Right renal cortex interstitium (tissue), 3 donors: ENCODE data around the gene FIZ1. TPM values are rescaled to one million over a fixed set of nuclear protein-coding genes. Genes with fewer than 3 reads are reported as not detected.

Experiments
- DNase-seq, 3 donors: peaks; one replicate each; pipeline ENCODE4 v3.0.0-alpha.2; 2013; ENCODE audit warnings: low read depth in 3 of 3, low spot score in 2 of 3
- polyA plus RNA-seq, 3 donors: library from polyadenylated mRNA; unstranded; fragments of 120-200 nt; gene quantifications; one replicate each; pipeline ENCODE4 v1.2.1, GENCODE V29; 2013; ENCODE audit not compliant: insufficient read length in 3 of 3

The FIZ1 gene
- polyA plus RNA-seq, 3 donors, result 16.6 to 18.9 (median 17.7) TPM

DNA sequence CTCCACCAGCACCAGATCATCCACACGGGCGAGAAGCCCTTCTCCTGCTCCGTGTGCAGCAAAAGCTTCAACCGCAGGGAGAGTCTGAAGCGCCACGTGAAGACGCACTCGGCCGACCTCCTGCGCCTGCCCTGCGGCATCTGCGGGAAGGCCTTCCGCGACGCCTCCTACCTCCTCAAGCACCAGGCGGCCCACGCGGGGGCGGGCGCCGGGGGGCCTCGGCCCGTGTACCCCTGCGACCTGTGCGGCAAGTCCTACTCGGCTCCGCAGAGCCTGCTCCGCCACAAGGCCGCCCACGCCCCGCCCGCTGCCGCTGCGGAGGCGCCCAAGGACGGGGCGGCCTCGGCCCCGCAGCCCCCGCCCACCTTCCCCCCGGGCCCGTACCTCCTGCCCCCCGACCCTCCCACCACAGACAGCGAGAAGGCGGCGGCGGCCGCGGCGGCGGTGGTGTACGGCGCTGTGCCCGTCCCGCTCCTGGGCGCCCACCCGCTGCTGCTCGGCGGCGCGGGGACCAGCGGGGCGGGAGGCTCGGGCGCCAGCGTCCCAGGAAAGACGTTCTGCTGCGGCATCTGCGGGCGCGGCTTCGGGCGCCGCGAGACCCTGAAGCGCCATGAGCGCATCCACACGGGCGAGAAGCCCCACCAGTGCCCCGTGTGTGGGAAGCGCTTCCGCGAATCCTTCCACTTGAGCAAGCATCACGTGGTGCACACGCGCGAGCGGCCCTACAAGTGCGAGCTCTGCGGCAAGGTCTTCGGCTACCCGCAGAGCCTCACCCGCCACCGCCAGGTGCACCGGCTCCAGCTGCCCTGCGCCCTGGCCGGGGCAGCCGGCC, 15.6 kb upstream of the FIZ1 start:
- DNase-seq, result no peak

DNA sequence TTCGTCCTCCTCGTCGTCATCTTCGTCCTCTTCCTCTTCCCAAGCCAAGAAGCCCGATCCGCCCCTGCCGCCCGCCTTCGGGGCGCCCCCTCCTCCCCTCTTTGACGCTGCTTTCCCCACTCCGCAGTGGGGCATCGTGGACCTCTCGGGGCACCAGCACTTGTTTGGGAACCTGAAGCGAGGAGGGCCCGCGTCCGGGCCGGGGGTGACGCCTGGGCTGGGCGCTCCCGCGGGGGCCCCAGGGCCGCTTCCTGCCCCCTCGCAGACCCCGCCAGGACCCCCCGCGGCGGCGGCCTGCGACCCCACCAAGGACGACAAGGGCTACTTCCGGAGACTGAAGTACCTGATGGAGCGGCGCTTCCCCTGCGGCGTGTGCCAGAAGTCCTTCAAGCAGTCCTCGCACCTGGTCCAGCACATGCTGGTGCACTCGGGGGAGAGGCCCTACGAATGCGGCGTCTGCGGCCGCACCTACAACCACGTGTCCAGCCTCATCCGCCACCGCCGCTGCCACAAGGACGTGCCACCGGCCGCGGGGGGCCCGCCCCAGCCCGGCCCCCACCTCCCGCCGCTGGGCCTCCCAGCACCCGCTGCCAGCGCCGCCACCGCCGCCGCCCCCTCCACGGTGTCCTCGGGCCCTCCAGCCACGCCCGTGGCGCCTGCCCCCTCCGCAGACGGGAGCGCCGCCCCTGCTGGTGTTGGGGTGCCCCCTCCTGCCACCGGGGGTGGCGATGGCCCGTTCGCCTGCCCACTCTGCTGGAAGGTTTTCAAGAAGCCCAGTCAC, 14.8 kb upstream of the FIZ1 start:
- no peak for DNase-seq

DNA sequence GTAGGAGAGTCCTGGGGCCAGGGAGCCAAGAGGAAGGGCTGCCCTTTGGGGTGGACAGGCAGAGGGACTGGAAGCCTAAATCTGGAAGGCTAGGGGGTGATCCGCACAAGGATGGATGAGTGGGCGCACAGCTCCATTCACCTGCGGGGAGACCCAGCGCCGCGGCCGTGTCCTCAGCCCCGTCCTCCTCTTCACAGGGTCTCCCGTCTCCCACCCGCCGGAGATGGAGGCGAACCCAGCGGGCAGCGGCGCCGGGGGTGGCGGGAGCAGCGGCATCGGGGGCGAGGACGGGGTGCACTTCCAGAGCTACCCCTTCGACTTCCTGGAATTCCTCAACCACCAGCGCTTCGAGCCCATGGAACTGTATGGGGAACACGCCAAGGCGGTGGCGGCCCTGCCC, 14.1 kb upstream of the FIZ1 start:
- no peak for DNase-seq

DNA sequence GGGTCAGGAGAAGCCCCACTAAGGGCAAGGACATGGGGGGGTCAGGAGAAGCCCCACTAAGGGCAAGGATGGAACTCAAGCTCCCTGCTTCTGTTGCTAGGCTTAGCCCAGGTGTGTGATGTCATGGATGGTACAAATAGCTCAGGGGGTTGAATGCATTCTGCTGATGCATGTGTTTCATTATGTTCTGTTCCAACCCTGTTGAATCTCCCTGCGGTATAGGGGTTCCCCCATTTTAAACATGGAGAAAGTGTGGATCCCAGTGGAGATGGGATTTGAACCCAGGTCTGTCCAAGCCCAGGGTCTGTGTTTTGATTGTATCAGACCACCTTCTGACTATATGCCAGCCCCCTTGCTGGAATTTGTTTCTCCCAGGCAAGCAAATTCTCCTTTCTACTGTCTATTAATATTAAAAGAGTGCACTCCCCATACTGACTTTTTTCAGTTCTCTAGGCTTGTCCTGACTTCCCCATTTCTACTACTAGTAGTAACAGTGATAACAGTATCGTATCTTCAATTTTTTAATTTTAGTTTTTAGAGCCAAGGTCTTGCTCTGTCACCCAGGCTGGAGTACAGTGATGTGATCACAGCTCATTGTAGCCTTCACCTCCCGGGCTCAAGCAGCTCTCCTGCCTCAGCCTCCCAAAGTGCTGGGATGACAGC, 12.8 kb upstream of the FIZ1 start:
- no peak for DNase-seq

DNA sequence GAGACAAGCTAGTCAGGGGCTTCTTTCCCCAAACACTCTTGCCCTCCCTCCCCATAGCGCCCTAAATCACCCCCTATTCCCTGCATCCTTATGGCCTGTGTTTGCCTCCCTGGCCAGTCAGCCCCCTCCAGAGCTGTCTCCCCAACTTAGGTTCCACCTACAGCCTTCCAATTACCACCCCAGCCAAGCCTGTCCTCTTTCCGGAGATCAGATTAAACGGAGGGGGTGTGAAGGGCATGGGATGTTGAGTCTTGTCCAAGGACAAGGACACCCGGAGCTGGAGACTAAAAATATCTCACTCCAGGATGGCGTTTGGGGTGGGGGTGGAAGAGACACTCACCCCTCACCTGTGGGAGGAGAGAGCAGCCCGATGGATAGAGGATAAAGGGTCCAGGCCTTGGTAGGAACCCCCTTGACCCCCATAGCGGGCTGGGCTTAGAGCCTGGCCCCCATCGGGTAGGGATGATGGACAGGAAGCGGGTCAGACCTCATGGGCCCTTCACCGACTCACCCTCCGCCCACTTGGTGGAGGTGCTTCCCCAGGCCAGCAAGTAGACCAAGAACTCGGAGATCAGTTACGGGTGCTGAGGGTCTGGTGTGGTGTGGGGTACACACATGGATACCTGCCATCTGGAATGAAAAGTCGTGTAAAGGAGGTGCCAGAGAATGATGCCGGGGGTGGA, 12.1 kb upstream of the FIZ1 start:
- no peak for DNase-seq

DNA sequence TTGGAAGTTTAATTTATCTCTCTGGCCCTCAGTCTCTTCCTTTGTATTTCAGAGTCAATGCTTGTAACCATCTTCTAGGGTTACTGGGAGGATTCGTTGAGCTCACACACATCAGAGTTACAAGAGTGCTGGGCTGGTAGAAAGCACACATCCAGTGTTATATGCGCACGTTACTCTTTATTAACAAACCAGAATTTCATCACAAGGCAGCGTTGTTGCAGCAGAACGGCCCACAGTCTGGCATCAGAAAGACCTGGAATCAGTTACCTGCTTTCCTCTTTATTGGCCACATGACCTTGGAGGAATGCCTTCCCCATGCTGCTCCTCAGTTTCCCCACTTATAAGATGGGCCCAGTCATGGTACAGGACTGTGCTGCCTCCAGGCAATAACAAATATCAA, 10.0 kb upstream of the FIZ1 start:
- no peak for DNase-seq

DNA sequence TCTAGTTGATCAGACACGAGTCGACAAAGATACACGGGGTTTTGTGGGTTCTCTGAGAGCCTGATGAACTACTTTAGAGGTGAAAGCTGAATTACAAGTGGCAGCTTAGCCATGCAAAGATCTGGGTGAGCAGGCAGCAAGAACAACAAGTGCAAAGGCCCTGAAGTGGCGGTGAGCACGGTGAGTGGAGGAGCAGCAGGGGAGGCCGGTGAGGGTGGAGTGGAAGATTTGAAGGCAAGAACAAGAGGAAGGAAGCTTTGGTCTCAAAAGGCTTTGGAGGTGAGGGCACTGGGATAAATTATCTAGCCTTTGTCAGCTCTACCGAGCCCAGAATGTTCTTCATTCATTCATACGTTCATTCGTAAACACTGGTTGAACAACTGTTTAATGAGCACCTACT, 7.5 kb upstream of the FIZ1 start:
- DNase-seq, result no peak

DNA sequence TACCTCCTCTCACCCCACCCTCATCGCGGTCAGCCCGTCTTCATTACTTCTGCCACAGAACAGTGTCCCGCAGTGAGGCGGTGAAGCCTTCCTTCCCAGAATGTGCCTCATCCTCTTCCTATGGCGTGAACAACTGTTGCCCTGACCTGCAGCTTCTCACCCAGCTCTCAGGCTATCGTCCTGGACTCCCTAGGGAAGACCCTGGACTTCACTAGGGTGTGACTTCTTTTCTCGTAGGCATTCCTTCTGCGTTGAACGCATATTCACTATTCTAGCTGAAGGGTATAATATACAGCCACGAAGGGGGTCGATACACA, 7.1 kb upstream of the FIZ1 start:
- no peak for DNase-seq

DNA sequence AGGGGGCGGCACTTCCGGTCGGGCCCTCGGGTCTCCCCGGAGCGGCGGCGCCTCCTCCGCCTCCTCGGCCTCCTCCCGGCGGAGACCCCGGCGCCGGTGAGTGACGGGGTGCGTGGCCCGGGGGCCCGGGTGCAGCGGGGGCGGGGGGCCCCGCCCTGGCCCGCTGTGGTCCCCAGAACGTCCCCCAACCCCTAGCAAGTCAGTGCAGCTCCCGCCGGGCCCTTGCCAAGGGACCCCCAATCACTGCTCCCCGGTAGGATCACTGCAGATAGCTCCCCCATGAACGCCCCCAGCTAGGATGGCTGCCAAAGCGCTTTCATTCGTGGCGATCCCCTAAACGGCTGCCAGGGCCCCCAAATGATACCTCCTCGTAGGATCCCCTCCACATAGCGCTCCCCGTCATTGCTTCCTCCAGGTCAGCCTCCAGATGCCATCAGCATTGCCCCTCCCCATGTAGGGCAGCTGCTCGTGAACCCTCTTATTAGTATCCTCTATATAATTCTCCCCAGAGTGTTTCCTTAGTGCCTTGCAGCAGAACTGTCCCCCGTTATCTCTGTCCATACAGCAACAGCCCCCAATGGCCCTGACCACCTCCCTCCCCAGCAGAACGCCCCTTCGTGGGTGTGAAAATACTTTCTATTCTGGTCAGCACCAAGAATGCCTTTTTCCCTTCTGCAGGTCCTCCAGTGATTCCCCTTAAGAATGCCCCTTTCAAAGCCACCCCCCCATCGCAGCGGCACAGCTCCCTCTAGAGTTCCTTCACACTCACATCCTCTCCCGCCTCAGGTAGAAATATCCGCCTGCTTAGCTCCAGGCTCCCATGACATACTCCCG, 6.5 kb upstream of the FIZ1 start, which contains the start of gene ZNF865:
Gene ZNF865, plus strand, starts transcription at position 11 of the 834 bp plus-strand sequence. CDS start 7,972 bp downstream, outside the sequence.
- DNase-seq, result peak in 2 of 3 donors; percentile 64 to 73

DNA sequence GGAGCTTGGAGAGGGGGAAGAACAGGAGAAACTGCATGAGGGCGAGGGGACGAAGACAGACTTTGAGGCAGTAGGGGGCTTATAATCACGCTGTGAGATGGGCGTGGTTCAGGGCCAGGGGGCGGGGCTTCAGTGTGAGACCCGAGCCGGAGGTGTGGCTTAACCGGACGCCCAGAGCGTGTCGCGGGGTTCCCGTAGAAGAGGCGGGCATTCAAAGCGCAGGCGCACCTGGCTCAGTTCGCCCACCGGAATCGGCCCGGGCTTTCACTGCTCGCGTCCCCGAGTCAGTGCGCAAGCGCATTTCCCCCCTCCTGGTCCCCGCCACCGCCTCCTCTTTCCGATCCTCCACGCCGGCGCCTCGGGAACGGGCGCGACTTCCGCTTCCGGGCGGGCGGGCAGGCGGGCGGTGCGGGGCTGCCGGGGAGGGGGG, 5.9 kb upstream of the FIZ1 start:
- peak in 2 of 3 donors; percentile 90 to 95 for DNase-seq

DNA sequence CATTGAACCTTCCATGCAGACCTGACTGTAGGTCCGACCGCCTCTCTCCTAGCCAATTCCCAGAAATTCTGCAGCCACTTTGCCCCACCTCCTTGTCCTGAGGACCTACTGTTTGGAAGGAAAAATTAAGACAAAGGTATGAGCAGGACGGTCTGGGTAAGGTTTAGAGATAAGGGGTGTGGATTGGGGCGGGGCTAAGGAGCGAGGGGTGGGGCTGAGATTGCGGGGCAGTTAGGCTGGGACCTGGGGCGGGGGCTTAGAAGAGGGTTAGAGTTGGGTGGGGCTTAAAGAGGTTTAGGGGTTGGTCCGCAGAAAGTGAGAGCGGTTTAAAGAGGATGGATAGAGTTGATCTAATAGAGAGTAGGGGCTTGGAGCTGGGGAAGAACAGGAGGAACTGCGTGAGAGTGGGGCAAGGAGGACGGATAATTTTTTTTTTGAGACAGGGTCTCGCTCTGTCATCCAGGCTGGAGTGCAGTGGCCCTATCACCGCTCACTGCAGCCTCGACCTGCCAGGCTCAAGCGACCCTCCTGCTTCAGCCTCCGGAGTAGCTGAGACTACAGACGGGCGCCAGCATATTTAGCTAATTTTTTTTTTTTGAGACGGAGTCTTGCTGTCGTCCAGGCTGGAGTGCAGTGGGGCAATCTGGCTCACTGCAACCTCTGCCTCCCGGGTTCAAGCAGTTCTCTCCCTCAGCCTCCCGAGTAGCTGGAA, 4.4 kb upstream of the FIZ1 start:
- DNase-seq, result no peak

DNA sequence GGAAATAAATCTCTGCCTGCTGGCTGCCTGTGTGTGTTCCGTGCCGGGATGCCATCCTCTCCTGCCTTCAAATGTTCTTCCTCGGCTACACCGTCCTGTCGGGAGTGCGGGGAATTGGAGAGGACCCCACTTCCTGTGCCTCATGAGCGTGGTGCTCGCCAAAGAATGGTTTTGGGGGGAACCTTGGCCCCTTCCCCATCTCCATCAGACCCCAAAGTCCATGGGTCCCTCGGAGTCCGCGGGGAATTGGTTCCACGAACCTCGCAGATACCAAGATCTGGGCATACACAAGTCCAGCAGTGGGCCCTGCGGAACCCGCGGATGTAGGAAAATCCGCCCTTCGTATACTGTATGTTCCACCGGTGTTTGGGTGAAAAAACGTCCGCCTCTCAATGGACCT, 3.8 kb upstream of the FIZ1 start:
- DNase-seq, result no peak

DNA sequence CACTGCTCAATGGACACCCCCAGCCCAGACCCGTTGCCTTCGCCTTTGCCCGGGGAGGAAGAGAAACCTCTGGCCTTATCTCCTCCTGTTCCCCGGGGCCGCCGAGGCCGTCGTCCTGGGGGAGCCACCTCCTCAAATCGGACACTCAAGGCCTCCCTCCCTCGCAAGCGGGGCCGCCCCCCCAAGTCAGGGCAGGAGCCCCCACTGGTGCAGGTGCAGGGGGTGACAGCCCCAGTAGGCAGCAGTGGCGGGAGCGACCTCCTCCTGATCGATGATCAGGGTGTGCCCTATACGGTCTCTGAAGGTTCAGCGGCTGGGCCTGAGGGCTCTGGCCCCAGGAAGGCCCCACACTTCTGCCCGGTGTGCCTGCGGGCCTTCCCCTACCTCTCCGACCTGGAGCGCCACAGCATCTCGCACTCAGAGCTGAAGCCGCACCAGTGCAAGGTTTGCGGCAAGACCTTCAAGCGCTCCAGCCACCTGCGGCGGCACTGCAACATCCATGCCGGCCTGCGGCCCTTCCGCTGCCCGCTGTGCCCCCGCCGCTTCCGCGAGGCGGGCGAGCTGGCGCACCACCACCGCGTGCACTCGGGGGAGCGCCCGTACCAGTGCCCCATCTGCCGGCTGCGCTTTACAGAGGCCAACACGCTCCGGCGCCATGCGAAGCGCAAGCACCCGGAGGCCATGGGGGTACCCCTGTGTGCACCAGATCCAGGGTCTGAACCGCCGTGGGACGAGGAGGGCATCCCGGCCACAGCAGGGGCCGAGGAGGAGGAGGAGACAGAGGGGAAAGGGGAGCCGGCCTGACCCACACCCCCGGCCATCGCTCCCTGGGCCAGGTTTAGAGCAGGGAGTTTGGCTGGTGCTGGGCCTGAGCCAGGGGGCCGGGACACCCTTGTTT, 3.0 kb upstream of the FIZ1 start:
- no peak for DNase-seq

DNA sequence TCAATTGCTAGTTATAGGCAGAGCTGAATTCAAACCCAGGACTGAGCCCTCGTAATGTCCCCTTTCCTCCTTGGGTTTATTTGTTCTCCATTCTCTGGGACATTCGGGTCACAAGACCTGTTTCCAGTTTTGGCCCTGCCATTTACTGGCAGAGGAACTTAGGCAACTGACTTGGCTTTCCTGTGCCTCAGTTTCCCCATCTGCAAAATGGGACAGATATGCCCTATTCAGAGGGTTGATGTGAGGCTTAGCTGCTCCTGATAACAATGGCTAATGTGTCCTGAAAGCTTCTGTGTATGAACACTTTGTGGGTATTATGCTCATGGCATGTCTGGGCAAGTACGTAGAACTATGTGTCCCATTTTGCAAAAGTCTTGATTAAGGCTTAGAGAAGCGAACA, 1.8 kb upstream of the FIZ1 start:
- no peak for DNase-seq

DNA sequence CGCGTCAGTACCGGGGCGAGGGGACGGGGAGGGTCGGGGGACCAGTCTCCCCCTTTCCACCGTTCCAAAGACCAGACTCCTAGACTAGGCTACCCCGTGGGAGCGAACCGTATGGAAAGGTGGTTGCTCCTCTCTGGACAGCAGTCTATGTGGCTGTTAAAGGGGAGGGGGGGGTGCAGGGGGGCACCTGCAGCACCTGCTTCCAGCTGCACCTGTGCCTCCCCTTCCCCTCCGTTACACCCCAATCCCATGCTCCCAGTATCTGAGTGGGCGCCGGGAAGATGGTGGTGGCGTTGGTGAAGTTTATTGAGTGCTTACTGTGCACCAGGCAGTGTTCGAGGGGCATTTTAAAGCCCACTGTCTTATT, 1.3 kb upstream of the FIZ1 start:
- no peak for DNase-seq

DNA sequence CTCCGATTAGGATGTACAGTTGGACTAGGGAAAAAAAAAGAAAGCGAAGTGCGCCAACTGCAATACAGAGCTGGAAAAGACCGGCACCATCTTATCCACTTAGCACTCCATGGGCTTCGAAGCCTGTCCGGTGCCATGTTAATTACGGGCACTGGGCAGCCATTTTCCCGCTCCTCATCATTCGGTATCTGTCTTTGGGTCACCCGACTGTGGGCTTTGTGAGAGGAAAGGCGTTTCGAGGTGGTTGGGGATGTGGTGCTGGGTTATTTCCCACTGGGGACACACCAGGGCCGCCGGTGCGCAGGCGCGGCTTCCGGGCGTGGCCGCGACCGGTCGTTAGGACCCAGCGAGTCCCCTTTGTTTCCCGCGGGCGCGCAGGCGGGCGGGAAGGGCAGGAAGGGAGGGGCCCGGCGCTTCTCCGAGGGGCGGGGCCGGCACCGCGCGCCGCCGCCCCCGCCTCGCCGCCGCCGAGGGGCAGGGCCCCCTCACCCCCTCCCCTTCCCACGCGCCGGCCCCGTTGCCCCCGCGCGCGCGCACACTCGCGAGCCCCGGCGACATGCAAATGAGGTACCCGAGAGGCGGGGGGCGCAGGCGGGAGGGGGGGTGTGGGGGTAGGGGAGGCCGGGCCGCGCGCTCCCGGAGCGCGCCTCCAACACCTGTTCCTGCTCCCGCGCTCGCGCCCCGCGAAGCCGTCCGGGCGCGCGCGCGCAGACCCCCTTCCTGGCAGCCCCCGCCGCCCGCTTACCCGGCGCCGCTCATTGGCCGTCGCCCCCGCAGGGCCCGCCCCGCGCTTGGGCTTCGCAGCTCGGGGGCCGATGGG, 735 bp upstream of the FIZ1 start, which contains the start of gene ZNF524:
Gene ZNF524, plus strand, starts transcription at position 447 of the 820 bp plus-strand sequence. CDS start 1,825 bp downstream, outside the sequence.
- DNase-seq, result peak in 2 of 3 donors; percentile 93 to 98

DNA sequence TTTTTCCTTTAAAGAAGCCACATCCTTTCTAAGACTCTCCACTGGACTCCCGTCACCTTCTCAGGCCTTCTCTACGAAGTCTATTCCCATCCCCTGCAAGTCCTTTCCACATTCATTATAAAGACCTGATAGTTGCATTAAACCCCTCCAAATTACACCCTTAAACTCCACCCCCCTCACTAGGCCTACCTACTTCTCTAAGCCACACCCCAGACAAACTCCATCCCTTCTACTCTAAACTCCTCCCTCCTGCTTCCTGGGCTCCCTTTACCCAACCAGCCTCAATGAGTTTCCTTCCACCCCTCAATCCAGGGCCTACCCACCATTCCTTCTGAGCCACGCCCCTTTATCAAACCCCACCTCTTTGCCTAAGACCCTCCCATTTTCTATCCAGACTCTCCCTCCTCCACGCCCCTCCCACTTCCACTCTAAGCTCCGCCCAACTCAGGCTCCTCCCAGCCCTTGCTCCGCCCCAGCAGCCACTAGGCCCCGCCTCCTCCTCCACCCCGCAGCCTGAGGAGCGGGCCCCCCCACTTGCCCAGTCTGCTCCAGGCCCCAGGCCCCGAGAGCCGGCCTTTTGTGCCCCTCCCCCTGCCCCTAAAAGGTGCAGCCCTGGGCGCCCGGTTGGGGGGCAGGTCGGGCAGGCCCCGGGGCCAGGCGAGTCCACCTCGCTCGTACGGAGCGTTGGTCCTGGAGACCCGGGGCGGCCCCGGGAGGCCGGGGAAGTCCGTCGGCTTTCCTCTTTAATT, 424 bp downstream of the FIZ1 start:
- DNase-seq, result peak in 1 of 3 donors; percentile 81
